SK-N-MC (cell line): ENCODE measurements around the gene KDM6A.

Source experiments
- EZH2 ChIP-seq: fragments of 200-600 bp; sonication (generic); IDR thresholded peaks from one replicate; pipeline ENCODE4 v1.6.1; 2017; ENCODE audit warnings: antibody characterized with exemption
- FOXP2 ChIP-seq: optimal IDR thresholded peaks from 2 replicates; pipeline ENCODE3; 2011; ENCODE audit warnings: mild to moderate bottlenecking, moderate library complexity; ENCODE audit not compliant: insufficient read depth; ENCODE audit errors: extremely low read length, control extremely low read depth
- POLR2AphosphoS5 ChIP-seq: IDR thresholded peaks from 2 replicates; pipeline ENCODE4 v1.6.1; 2012; ENCODE audit warnings: mild to moderate bottlenecking, low read depth, low read length, borderline replicate concordance

DNA sequence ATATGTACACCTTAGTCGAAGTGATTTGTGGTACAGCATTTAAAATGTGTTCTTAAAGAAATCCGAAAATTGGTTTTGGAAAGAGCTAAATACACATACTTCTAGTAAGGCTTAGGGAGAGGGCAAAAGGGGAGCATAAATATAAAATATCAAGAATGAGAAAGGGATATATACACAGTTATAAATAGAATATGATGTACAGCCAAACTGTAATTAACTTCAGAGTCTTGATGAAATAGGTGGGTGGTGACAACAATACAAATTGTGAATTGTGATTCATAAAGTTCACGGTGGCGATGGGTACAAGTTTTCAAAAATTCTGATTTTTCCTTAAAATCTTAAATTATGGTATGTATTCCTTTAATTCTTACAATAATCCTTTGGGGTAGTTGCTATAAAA, 62.2 kb downstream of the KDM6A start:
- TF ChIP-seq EZH2 (no peak), POLR2AphosphoS5 (no peak), FOXP2 (no peak)
